Measurements from ENCODE around the gene ZNF716. TPM values are rescaled to one million over a fixed set of nuclear protein-coding genes. Genes with fewer than 3 reads are reported as not detected.
"Not testable (repeated sequence)": the region's sequence is repeated elsewhere in the genome, so short reads cannot be mapped to it uniquely, and the experiment has no call there.

Gene ZNF716
- total RNA-seq, 1 donor: not detected

DNA sequence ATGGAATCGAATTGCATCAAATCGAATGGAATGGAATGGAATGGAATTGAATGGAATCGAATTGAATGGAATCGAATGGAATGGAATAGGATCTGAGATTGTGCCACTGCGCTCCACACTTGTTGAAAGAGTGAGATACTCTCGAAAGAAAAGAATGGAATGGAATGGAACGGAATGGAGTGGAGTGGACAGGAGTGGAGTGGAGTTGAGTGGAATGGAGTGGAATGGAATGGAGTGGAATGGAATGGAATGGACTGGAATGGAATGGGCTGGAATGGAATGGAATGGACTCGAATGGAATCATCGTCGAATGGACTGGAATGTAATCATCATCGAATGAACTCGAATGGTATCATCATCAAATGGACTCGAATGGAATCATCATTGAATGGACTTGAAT, 38.0 kb downstream of the ZNF716 start:
- TF ChIP-seq, protein P1, sequence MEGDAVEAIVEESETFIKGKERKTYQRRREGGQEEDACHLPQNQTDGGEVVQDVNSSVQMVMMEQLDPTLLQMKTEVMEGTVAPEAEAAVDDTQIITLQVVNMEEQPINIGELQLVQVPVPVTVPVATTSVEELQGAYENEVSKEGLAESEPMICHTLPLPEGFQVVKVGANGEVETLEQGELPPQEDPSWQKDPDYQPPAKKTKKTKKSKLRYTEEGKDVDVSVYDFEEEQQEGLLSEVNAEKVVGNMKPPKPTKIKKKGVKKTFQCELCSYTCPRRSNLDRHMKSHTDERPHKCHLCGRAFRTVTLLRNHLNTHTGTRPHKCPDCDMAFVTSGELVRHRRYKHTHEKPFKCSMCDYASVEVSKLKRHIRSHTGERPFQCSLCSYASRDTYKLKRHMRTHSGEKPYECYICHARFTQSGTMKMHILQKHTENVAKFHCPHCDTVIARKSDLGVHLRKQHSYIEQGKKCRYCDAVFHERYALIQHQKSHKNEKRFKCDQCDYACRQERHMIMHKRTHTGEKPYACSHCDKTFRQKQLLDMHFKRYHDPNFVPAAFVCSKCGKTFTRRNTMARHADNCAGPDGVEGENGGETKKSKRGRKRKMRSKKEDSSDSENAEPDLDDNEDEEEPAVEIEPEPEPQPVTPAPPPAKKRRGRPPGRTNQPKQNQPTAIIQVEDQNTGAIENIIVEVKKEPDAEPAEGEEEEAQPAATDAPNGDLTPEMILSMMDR (IDR thresholded peaks at IDR 0.05; ENCODE audit: extremely low read depth, low read depth, low read length): no peak
- no peak for DNase-seq (ENCODE audit: insufficient read length, low spot score, missing footprints)
- H3K4me2 ChIP-seq (ENCODE audit: insufficient read depth, low read length): no peak overlapping the region

DNA sequence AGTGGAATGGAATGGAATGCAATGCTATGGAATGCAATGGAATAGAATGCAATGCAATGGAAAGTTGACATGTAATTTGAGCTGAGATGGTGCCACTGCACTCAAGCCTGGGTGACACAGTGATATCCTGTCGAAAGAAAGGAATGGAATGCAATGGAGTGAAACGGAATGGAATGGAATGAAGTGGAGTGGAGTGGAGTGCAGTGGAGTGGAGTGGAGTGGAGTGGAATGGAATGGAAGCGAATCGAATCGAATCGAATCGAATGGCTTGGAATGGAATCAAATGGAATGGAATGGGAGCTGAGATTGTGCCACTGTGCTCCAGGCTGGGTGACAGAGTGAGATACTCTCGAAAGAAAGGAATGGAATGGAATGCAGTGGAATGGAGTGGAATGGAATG, 45.1 kb downstream of the ZNF716 start:
- not testable (repeated sequence) for H3K79me2 ChIP-seq (ENCODE audit: insufficient read depth, low read length); H4K20me1 ChIP-seq (ENCODE audit: insufficient read depth, low read length); H2AFZ ChIP-seq (ENCODE audit: low read length); DNase-seq (ENCODE audit: insufficient read length, low spot score, missing footprints); H3K27ac ChIP-seq (ENCODE audit: low read depth, low read length); H3K4me3 ChIP-seq (ENCODE audit: insufficient read depth, low read length); H3K27me3 ChIP-seq (ENCODE audit: insufficient read depth, low read length); H3K4me1 ChIP-seq (ENCODE audit: insufficient read depth, low read length); H3K4me2 ChIP-seq (ENCODE audit: insufficient read depth, low read length); H3K36me3 ChIP-seq (ENCODE audit: insufficient read depth, low read length)
- H3K9me3 ChIP-seq (ENCODE audit: low read depth, low read length): peaks cover 19% of the 10 kb centered on the region

More for the DNA sequence above, 38.0 kb downstream of the ZNF716 start:
- H3K27me3 ChIP-seq (ENCODE audit: insufficient read depth, low read length): no peaks in the 10 kb centered on the region
- H3K4me1 ChIP-seq (ENCODE audit: insufficient read depth, low read length): no peaks in the 10 kb centered on the region
- no peak overlapping the region for H3K4me3 ChIP-seq (ENCODE audit: insufficient read depth, low read length)
- H3K79me2 ChIP-seq (ENCODE audit: insufficient read depth, low read length): no peaks in the 10 kb centered on the region
- no peaks in the 10 kb centered on the region for H4K20me1 ChIP-seq (ENCODE audit: insufficient read depth, low read length)
- H3K9me3 ChIP-seq (ENCODE audit: low read depth, low read length): peaks cover 28% of the 10 kb centered on the region
- no peak overlapping the region for H3K27ac ChIP-seq (ENCODE audit: low read depth, low read length)
- no peak overlapping the region for H2AFZ ChIP-seq (ENCODE audit: low read length)
- H3K36me3 ChIP-seq (ENCODE audit: insufficient read depth, low read length): no peaks in the 10 kb centered on the region

DNA sequence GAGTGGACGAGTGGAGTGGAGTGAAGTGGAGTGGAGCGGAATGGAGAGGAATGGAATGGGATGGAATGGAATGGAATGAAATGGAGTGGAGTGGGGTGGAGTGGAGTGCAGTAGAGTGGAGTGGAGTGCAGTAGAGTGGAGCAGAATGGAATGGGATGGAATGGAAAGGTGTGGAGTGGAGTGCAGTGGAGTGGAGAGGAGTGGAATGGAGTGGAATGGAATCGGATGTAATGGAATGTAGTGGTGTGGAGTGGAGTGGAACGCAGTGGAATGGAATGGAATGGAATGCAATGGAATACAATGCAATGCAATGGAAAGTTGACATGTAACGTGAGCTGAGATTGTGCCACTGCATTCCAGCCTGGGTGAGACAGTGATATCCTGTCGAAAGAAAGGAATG, 46.4 kb downstream of the ZNF716 start:
- H3K27me3 ChIP-seq (ENCODE audit: insufficient read depth, low read length): no peaks in the 10 kb centered on the region
- no peak for DNase-seq (ENCODE audit: insufficient read length, low spot score, missing footprints)
- H3K79me2 ChIP-seq (ENCODE audit: insufficient read depth, low read length): no peaks in the 10 kb centered on the region
- H3K36me3 ChIP-seq (ENCODE audit: insufficient read depth, low read length): no peaks in the 10 kb centered on the region
- H3K9me3 ChIP-seq (ENCODE audit: low read depth, low read length): peaks cover 19% of the 10 kb centered on the region
- H3K4me3 ChIP-seq (ENCODE audit: insufficient read depth, low read length): no peak overlapping the region
- TF ChIP-seq, protein P1 (IDR thresholded peaks at IDR 0.05; ENCODE audit: extremely low read depth, low read depth, low read length): no peak
- no peaks in the 10 kb centered on the region for H4K20me1 ChIP-seq (ENCODE audit: insufficient read depth, low read length)
- H3K27ac ChIP-seq (ENCODE audit: low read depth, low read length): no peak overlapping the region
- no peaks in the 10 kb centered on the region for H3K4me1 ChIP-seq (ENCODE audit: insufficient read depth, low read length)
- H3K4me2 ChIP-seq (ENCODE audit: insufficient read depth, low read length): no peak overlapping the region
- no peak overlapping the region for H2AFZ ChIP-seq (ENCODE audit: low read length)

DNA sequence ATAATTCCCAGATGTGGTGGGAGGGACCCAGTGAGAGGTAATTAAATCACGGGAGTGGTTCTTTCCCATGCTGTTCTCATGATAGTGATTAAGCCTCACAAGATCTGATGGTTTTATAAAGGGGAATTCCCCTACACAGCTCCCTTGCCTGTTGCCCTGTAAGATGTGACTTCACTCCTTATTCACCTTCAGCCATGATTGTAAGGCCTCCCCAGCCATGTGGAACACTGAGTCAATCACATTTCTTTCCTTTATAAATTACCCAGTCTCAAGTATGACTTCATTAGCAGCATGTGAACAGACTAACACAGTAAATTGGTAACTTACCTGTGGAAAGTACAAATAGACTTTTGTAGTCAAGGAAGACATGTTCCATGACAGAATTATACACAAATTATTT, 55.2 kb downstream of the ZNF716 start:
- no peak overlapping the region for H3K27ac ChIP-seq (ENCODE audit: low read depth, low read length)
- no peaks in the 10 kb centered on the region for H3K79me2 ChIP-seq (ENCODE audit: insufficient read depth, low read length)
- no peak overlapping the region for H3K4me3 ChIP-seq (ENCODE audit: insufficient read depth, low read length)
- no peak overlapping the region for H2AFZ ChIP-seq (ENCODE audit: low read length)
- no peaks in the 10 kb centered on the region for H3K4me1 ChIP-seq (ENCODE audit: insufficient read depth, low read length)
- DNase-seq (ENCODE audit: insufficient read length, low spot score, missing footprints): no peak
- no peaks in the 10 kb centered on the region for H4K20me1 ChIP-seq (ENCODE audit: insufficient read depth, low read length)
- H3K4me2 ChIP-seq (ENCODE audit: insufficient read depth, low read length): no peak overlapping the region
- H3K27me3 ChIP-seq (ENCODE audit: insufficient read depth, low read length): no peaks in the 10 kb centered on the region
- no peaks in the 10 kb centered on the region for H3K36me3 ChIP-seq (ENCODE audit: insufficient read depth, low read length)
- H3K9me3 ChIP-seq (ENCODE audit: low read depth, low read length): peaks cover 7% of the 10 kb centered on the region
- TF ChIP-seq, protein P1 (IDR thresholded peaks at IDR 0.05; ENCODE audit: extremely low read depth, low read depth, low read length): no peak

Small RNA genes within 50 kb of the gene (small RNA-seq; reads per million reads assigned to genes)
- gene MIR3147: not detected
